SK-N-SH treated with all-trans-retinoic acid at 6 μM for 48 hours (cell line): ENCODE data around the gene IFI44L.

Experiments
- ARNTL ChIP-seq: fragments of 450-650 bp; formaldehyde crosslinking; IDR thresholded peaks from 2 replicates; pipeline ENCODE4 v1.5.0; 2020; ENCODE audit warnings: low read depth, mild to moderate bottlenecking, moderate library complexity, borderline replicate concordance
- CREB5 ChIP-seq: fragments of 250-450 bp; sonication (Bioruptor Pico); IDR thresholded peaks from 2 replicates; pipeline ENCODE4 v1.5.1; 2020; ENCODE audit warnings: low read depth, mild to moderate bottlenecking, moderate library complexity
- CSRNP3 ChIP-seq: fragments of 250-450 bp; sonication (Bioruptor Pico); IDR thresholded peaks from 2 replicates; pipeline ENCODE4 v1.5.1; 2021; ENCODE audit warnings: mild to moderate bottlenecking, moderate library complexity
- ESRRG ChIP-seq: fragments of 250-450 bp; sonication (Bioruptor Pico); IDR thresholded peaks from 2 replicates; pipeline ENCODE4 v1.6.1; 2021; ENCODE audit warnings: mild to moderate bottlenecking
- PATZ1 ChIP-seq: fragments of 250-450 bp; sonication (Bioruptor Pico); IDR thresholded peaks from 2 replicates; pipeline ENCODE4 v1.8.0; 2020; ENCODE audit warnings: mild to moderate bottlenecking, moderate library complexity, borderline replicate concordance
- POU6F1 ChIP-seq: fragments of 250-450 bp; sonication (Bioruptor Pico); IDR thresholded peaks from 2 replicates; pipeline ENCODE4 v1.8.0; 2021; ENCODE audit warnings: low read depth, mild to moderate bottlenecking, moderate library complexity, borderline replicate concordance
- RARB ChIP-seq: fragments of 250-450 bp; sonication (Bioruptor Pico); IDR thresholded peaks from 2 replicates; pipeline ENCODE4 v1.8.0; 2021; ENCODE audit warnings: mild to moderate bottlenecking, moderate library complexity
- SNAI2 ChIP-seq: fragments of 250-450 bp; sonication (Bioruptor Pico); IDR thresholded peaks from 2 replicates; pipeline ENCODE4 v1.5.0; 2020; ENCODE audit warnings: mild to moderate bottlenecking, moderate library complexity
- TOX ChIP-seq: fragments of 250-450 bp; sonication (Bioruptor Pico); IDR thresholded peaks from 2 replicates; pipeline ENCODE4 v1.8.0; 2021; ENCODE audit warnings: mild to moderate bottlenecking, moderate library complexity, borderline replicate concordance
- ZC3H10 ChIP-seq: fragments of 250-450 bp; sonication (Bioruptor Pico); IDR thresholded peaks from 2 replicates; pipeline ENCODE4 v1.5.1; 2021; ENCODE audit warnings: mild to moderate bottlenecking, moderate library complexity
- ZFP30 ChIP-seq: fragments of 450-650 bp; formaldehyde crosslinking; IDR thresholded peaks from 2 replicates; pipeline ENCODE4 v1.5.0; 2022; ENCODE audit warnings: mild to moderate bottlenecking, moderate library complexity
- ZNF8 ChIP-seq: fragments of 450-650 bp; formaldehyde crosslinking; IDR thresholded peaks from 2 replicates; pipeline ENCODE4 v1.5.0; 2020; ENCODE audit warnings: mild to moderate bottlenecking, moderate library complexity

GRCh38 chr1:78587211-78587610 is 33.0 kb upstream of the IFI44L start:
- TF ChIP-seq CSRNP3 (CRISPR knock-in tag) (no peak), ZFP30 (CRISPR knock-in tag) (no peak), ARNTL (CRISPR knock-in tag) (no peak), ZNF8 (no peak), PATZ1 (CRISPR knock-in tag) (no peak), ZC3H10 (CRISPR knock-in tag) (no peak), ESRRG (CRISPR knock-in tag) (no peak), CREB5 (CRISPR knock-in tag) (no peak), SNAI2 (CRISPR knock-in tag) (no peak), POU6F1 (no peak), RARB (CRISPR knock-in tag) (no peak), TOX (CRISPR knock-in tag) (no peak)
